Spleen (tissue), 11 donors: Measurements from ENCODE around the gene MYO10. TPM values are rescaled to one million over a fixed set of nuclear protein-coding genes. Genes with fewer than 3 reads are reported as not detected.
A peak's percentile ranks its signal among the peaks of the same experiment; 100 is the strongest.

Experiments
- DNase-seq: peaks from one replicate; pipeline ENCODE4 v3.0.0-alpha.2; 2020
- H3K27ac ChIP-seq, 8 donors: fragments of 200-600 bp; sonication (generic) in 7 of 8; 1 replicate in 4 of 8; 2 replicates in 4 of 8; pipeline versions ENCODE4 v1.5.0 to v1.8.0; 2016 to 2021; ENCODE audit warnings: inconsistent platforms in 4 of 8, mild to moderate bottlenecking in 4 of 8, moderate library complexity in 1 of 8
- H3K27me3 ChIP-seq, 7 donors: fragments of 200-600 bp; sonication (generic) in 6 of 7; replicated peaks in 1 of 7; 1 replicate in 4 of 7; 2 replicates in 3 of 7; pipeline versions ENCODE4 v1.5.0 to v1.8.0; 2016 to 2021; ENCODE audit warnings: inconsistent platforms in 3 of 7, mild to moderate bottlenecking in 1 of 7
- H3K36me3 ChIP-seq, 6 donors: fragments of 200-600 bp; sonication (generic) in 5 of 6; 1 replicate in 4 of 6; 2 replicates in 2 of 6; pipeline versions ENCODE4 v1.5.0 to v1.8.0; 2016 to 2021; ENCODE audit warnings: inconsistent platforms in 2 of 6
- H3K4me1 ChIP-seq, 6 donors: fragments of 200-600 bp; sonication (generic) in 5 of 6; 1 replicate in 3 of 6; 2 replicates in 3 of 6; pipeline versions ENCODE4 v1.5.0 to v1.8.0; 2016 to 2021; ENCODE audit warnings: inconsistent platforms in 3 of 6
- H3K4me3 ChIP-seq, 8 donors: fragments of 200-600 bp; sonication (generic) in 7 of 8; 1 replicate in 4 of 8; 2 replicates in 4 of 8; pipeline versions ENCODE4 v1.5.0 to v1.8.0; 2016 to 2021; ENCODE audit warnings: inconsistent platforms in 4 of 8, mild to moderate bottlenecking in 4 of 8, moderate library complexity in 2 of 8
- H3K9me3 ChIP-seq, 8 donors: fragments of 200-600 bp; sonication (generic) in 7 of 8; 1 replicate in 4 of 8; 2 replicates in 4 of 8; pipeline versions ENCODE4 v1.5.0 to v1.8.0; 2016 to 2021; ENCODE audit warnings: inconsistent platforms in 4 of 8
- CTCF ChIP-seq, 11 experiments: fragments of 200-600 bp in 7 of 11; fragments of 450-650 bp in 4 of 11; sonication (generic) in 4 of 11; IDR thresholded peaks in 8 of 11; conservative IDR thresholded peaks in 3 of 11; 1 replicate in 7 of 11; 2 replicates in 4 of 11; pipeline versions ENCODE4 v1.4.0 to v1.8.0; 2016 to 2021; ENCODE audit warnings: antibody characterized with exemption in 11 of 11, inconsistent platforms in 4 of 11, mild to moderate bottlenecking in 1 of 11
- POLR2A ChIP-seq, 3 donors: fragments of 450-650 bp; IDR thresholded peaks; one replicate each; pipeline ENCODE4 v1.5.1; 2017; ENCODE audit warnings: antibody characterized with exemption in 3 of 3, mild to moderate bottlenecking in 1 of 3
- POLR2AphosphoS5 ChIP-seq, 3 donors: sonication (generic); formaldehyde crosslinking; IDR thresholded peaks; one replicate each; pipeline ENCODE4 v1.5.1; 2017; ENCODE audit warnings: antibody characterized with exemption in 3 of 3
- WGBS, 5 donors: extraction: QIAGEN DNeasy Blood & Tissue Kit in 3 of 5; methylation state at CpG; one replicate each; pipeline versions ENCODE4 v1.1.5 to v1.1.7; 2013 to 2018; 5-methylcytosine and 5-hydroxymethylcytosine counted together
- intact Hi-C: fragments of 100-400 bp; cut with DNase I; formaldehyde crosslinking; loops from one replicate; pipeline ENCODE4 v1.15.0; 2023; ENCODE audit warnings: low total_unique reads
- polyA plus RNA-seq, 3 donors: library from polyadenylated mRNA; stranded (reverse); fragments of 200-250 nt; gene quantifications; one replicate each; pipeline ENCODE4 v1.2.1, GENCODE V29; 2013
- total RNA-seq, 7 donors: library from RNA; depleted of rRNA in 3 of 7; stranded (reverse); fragments of >200 nt in 3 of 7; fragmentation: NEBNext Ultra II Directional in 4 of 7; extraction: Animal tissue kit (Norgen Biotek cat#: 25700) in 4 of 7; gene quantifications; one replicate each; pipeline versions ENCODE4 v1.1.0 to v1.2.1, GENCODE V29; 2016 to 2021
- donor health status: healthy with polysubstance abuse.
- donor health status: DM: no; HTN: no; CAD: no; lungs with moderate emphysema.
- donor health status: DM: no; HTN: no; CAD: no.
- donor health status: Bipolar disorder and iron deficiency.
- donor health status: healthy.
- donor health status: DM: no; HTN: no; CAD: no.
- donor health status: DM: yes; HTN: yes; CAD: no.

Gene MYO10
- total and polyA plus RNA-seq, 10 donors: 1.1 to 72.8 (median 32.7) TPM

- intact Hi-C loops: no loop called here
- DNase-seq: no peak
- Histone ChIP-seq H3K36me3 (no peaks in the 10 kb centered on the region), H3K4me1 (peaks cover 0 to 27% (median 5%) of the 10 kb centered on the region in 6 donors), H3K9me3 (no peaks in the 10 kb centered on the region), H3K4me3 (no peak overlapping the region), H3K27me3 (no peaks in the 10 kb centered on the region), H3K27ac (no peak overlapping the region)
- WGBS, 5 donors: 40 to 56% (median 54%) methylated on average over 4 of the region's 4 CpGs
- TF ChIP-seq POLR2A (IDR thresholded peaks at IDR 0.05): no peak
- TF ChIP-seq POLR2AphosphoS5 (IDR thresholded peaks at IDR 0.05): no peak
- TF ChIP-seq CTCF (IDR thresholded peaks at IDR 0.05 in 8 of 11, conservative IDR thresholded peaks at IDR 0.05 in 3 of 11): no peak
Observed at GRCh38 chr5:16896767-16897166, 39.3 kb downstream of the MYO10 start.

GRCh38 chr5:16894236-16895057, 41.6 kb downstream of the MYO10 start:
- H3K4me1 ChIP-seq: peaks cover 0 to 42% (median 7%) of the 10 kb centered on the region in 6 donors
- intact Hi-C loops: no loop called here
- no peak overlapping the region for H3K4me3 ChIP-seq
- H3K36me3 ChIP-seq: no peaks in the 10 kb centered on the region
- H3K27ac ChIP-seq: peak overlapping the region in 1 of 8 donors; percentile 10
- 68 to 80% (median 76%) methylated on average over 13 of the region's 13 CpGs for WGBS, 5 donors
- DNase-seq: no peak
- no peaks in the 10 kb centered on the region for H3K9me3 ChIP-seq
- no peaks in the 10 kb centered on the region for H3K27me3 ChIP-seq
- TF ChIP-seq POLR2AphosphoS5 (IDR thresholded peaks at IDR 0.05) (no peak), POLR2A (IDR thresholded peaks at IDR 0.05) (no peak), CTCF (IDR thresholded peaks at IDR 0.05 in 8 of 11, conservative IDR thresholded peaks at IDR 0.05 in 3 of 11) (no peak)

- TF ChIP-seq CTCF (IDR thresholded peaks at IDR 0.05 in 8 of 11, conservative IDR thresholded peaks at IDR 0.05 in 3 of 11) (no peak), POLR2AphosphoS5 (IDR thresholded peaks at IDR 0.05) (no peak), POLR2A (IDR thresholded peaks at IDR 0.05) (no peak)
- no peaks in the 10 kb centered on the region for H3K27me3 ChIP-seq
- intact Hi-C loops: no loop called here
- no peak for DNase-seq
- no peak overlapping the region for H3K4me3 ChIP-seq
- peaks cover 0 to 31% (median 3%) of the 10 kb centered on the region in 6 donors for H3K4me1 ChIP-seq
- WGBS, 5 donors: 60 to 83% (median 75%) methylated on average over 8 of the region's 8 CpGs
- H3K36me3 ChIP-seq: no peaks in the 10 kb centered on the region
- no peaks in the 10 kb centered on the region for H3K9me3 ChIP-seq
- H3K27ac ChIP-seq: no peak overlapping the region
Observed at GRCh38 chr5:16891033-16891432, 45.1 kb downstream of the MYO10 start.

DNA sequence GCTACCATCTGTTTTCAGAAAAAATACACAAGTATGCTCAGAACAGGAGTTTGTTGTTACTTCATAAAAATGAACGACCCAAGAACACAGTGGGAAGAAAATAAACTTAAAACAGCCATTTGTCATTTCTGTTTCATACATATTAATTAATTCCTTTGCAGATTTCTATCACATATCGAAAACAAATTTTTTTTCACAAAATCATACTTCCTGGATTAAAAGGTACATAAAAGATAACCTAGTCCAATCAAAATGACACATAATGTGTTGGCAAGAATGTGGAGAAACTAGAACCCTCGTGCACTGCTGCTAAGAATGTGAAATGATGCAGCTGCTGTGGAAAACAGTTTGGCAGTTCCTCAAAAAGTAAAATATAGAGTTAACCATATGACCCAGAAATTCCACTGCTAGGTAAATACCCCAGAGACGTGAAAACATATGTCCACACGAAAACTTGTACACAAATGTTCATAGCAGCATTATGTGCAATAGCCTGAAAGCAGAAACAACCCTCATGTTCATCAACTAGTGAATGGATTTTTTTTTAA, 46.0 kb downstream of the MYO10 start:
- H3K27me3 ChIP-seq: no peaks in the 10 kb centered on the region
- TF ChIP-seq CTCF (IDR thresholded peaks at IDR 0.05 in 8 of 11, conservative IDR thresholded peaks at IDR 0.05 in 3 of 11) (no peak), POLR2A (IDR thresholded peaks at IDR 0.05) (no peak), POLR2AphosphoS5 (IDR thresholded peaks at IDR 0.05) (no peak)
- peak overlapping the region in 2 of 8 donors; percentile 6 to 33 for H3K27ac ChIP-seq
- 42 to 58% (median 51%) methylated on average over 5 of the region's 5 CpGs for WGBS, 5 donors
- intact Hi-C loops: no loop called here
- no peaks in the 10 kb centered on the region for H3K36me3 ChIP-seq
- no peak for DNase-seq
- no peak overlapping the region for H3K4me3 ChIP-seq
- H3K9me3 ChIP-seq: no peaks in the 10 kb centered on the region
- H3K4me1 ChIP-seq: peaks cover 0 to 32% (median 3%) of the 10 kb centered on the region in 6 donors
